ENCODE measurements around the gene ICE1.
"Not testable (repeated sequence)": the region's sequence is repeated elsewhere in the genome, so short reads cannot be mapped to it uniquely, and the experiment has no call there.

Gene ICE1

GRCh38 chr5:5385331-5385662 is 37.2 kb upstream of the ICE1 start:
- H3K27me3 ChIP-seq (replicated peaks; ENCODE audit: control insufficient read depth, insufficient read depth, low read length) = no peaks in the 10 kb centered on the region
- H3K36me3 ChIP-seq (ENCODE audit: control insufficient read depth, insufficient read depth, low read length) = no peaks in the 10 kb centered on the region
- TF ChIP-seq CTCF (IDR thresholded peaks at IDR 0.05; ENCODE audit: insufficient read depth, low read length, poor library complexity, severe bottlenecking) = no peak
- no peak for DNase-seq (ENCODE audit: extremely low read depth, insufficient read length)
- H3K4me3 ChIP-seq (replicated peaks; ENCODE audit: low read depth, low read length) = no peak overlapping the region

- H3K27me3 ChIP-seq (replicated peaks; ENCODE audit: control insufficient read depth, insufficient read depth, low read length) = no peaks in the 10 kb centered on the region
- TF ChIP-seq CTCF (IDR thresholded peaks at IDR 0.05; ENCODE audit: insufficient read depth, low read length, poor library complexity, severe bottlenecking) = no peak
Observed at GRCh38 chr5:5386329-5386728, 36.1 kb upstream of the ICE1 start.

GRCh38 chr5:5387192-5387591 is 35.3 kb upstream of the ICE1 start:
- no peaks in the 10 kb centered on the region for H3K27me3 ChIP-seq (replicated peaks; ENCODE audit: control insufficient read depth, insufficient read depth, low read length)
- TF ChIP-seq CTCF (IDR thresholded peaks at IDR 0.05; ENCODE audit: insufficient read depth, low read length, poor library complexity, severe bottlenecking) = no peak
- no peaks in the 10 kb centered on the region for H3K36me3 ChIP-seq (ENCODE audit: control insufficient read depth, insufficient read depth, low read length)
- no peak overlapping the region for H3K4me3 ChIP-seq (replicated peaks; ENCODE audit: low read depth, low read length)
- DNase-seq (ENCODE audit: extremely low read depth, insufficient read length) = no peak

More at GRCh38 chr5:5386329-5386728, 36.1 kb upstream of the ICE1 start:
- H3K4me3 ChIP-seq (replicated peaks; ENCODE audit: low read depth, low read length) = no peak overlapping the region
- DNase-seq (ENCODE audit: extremely low read depth, insufficient read length) = no peak
- no peaks in the 10 kb centered on the region for H3K36me3 ChIP-seq (ENCODE audit: control insufficient read depth, insufficient read depth, low read length)

GRCh38 chr5:5387777-5388176 is 34.7 kb upstream of the ICE1 start:
- no peaks in the 10 kb centered on the region for H3K36me3 ChIP-seq (ENCODE audit: control insufficient read depth, insufficient read depth, low read length)
- no peak for TF ChIP-seq CTCF (IDR thresholded peaks at IDR 0.05; ENCODE audit: insufficient read depth, low read length, poor library complexity, severe bottlenecking)
- no peak overlapping the region for H3K4me3 ChIP-seq (replicated peaks; ENCODE audit: low read depth, low read length)
- no peak for DNase-seq (ENCODE audit: extremely low read depth, insufficient read length)
- H3K27me3 ChIP-seq (replicated peaks; ENCODE audit: control insufficient read depth, insufficient read depth, low read length) = no peaks in the 10 kb centered on the region

DNA sequence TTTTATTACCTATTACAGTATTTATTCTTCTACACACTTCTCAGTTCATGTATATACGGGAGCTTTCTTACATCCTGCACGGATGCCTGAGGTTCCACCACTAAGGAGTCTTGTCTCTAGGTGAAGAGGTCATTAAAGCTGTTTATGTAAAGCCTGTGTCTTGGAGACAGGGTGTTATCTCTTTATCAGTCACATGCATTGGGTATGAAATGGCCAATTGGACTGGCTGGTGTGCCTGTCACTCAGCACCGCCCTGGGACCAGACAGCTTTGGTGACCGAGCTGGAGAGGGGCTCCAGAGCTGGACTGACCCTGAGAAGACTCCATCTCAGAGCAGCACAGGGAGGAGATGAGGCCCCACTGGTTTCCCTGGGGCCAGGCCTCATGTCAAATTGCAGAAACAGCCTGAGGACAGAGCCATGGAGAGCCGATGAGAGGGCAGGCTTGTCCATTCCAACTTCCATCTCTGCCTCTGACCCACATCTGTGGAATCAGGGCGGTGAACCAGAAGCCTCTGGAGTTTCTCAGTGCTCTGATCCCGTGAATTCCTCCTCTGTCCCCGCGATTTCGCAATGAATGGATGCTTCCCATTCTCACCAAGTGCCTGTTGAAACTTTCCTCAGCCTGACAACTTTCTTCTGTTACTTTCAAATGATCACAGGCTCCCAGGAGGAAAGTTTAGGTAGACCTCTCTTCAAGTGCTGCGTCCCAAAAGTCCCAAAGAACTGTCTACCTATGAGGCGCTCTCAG is 32.2 kb upstream of the ICE1 start:
- not testable (repeated sequence) for DNase-seq (ENCODE audit: extremely low read depth, insufficient read length); H3K27me3 ChIP-seq (replicated peaks; ENCODE audit: control insufficient read depth, insufficient read depth, low read length); H3K4me3 ChIP-seq (replicated peaks; ENCODE audit: low read depth, low read length); H3K36me3 ChIP-seq (ENCODE audit: control insufficient read depth, insufficient read depth, low read length)

- H3K36me3 ChIP-seq (ENCODE audit: control insufficient read depth, insufficient read depth, low read length); H3K27me3 ChIP-seq (replicated peaks; ENCODE audit: control insufficient read depth, insufficient read depth, low read length); H3K4me3 ChIP-seq (replicated peaks; ENCODE audit: low read depth, low read length); DNase-seq (ENCODE audit: extremely low read depth, insufficient read length): not testable (repeated sequence)
Observed at GRCh38 chr5:5392504-5392903, 30.0 kb upstream of the ICE1 start.

Measured in GM06990 (cell line).